Astrocyte (in vitro differentiated cells and primary cell): ENCODE data around the gene MOGAT3. TPM values are rescaled to one million over a fixed set of nuclear protein-coding genes. Genes with fewer than 3 reads are reported as not detected.

Experiments used
- DNase-seq: peaks from one replicate; pipeline ENCODE4 v3.0.0-alpha.2; 2010; ENCODE audit warnings: low read depth
- FAIRE-seq: peaks from 2 replicates; lab custom pipeline; 2011; peaks lifted over from hg19 to GRCh38; lab: Jason Lieb, UNC
- H2AFZ ChIP-seq: 2 replicates; pipeline ENCODE4 v1.6.0; 2012; ENCODE audit warnings: low read depth, low read length, inconsistent platforms
- H3K27ac ChIP-seq: 2 replicates; pipeline ENCODE4 v1.5.1; 2011; ENCODE audit warnings: low read depth, low read length, inconsistent platforms
- H3K27me3 ChIP-seq: 2 replicates; pipeline ENCODE4 v1.6.0; 2011; ENCODE audit warnings: low read length, inconsistent platforms; ENCODE audit not compliant: insufficient read depth
- H3K36me3 ChIP-seq: 2 replicates; pipeline ENCODE4 v1.5.1; 2011; ENCODE audit warnings: low read length, inconsistent platforms; ENCODE audit not compliant: insufficient read depth
- H3K4me1 ChIP-seq: 2 replicates; pipeline ENCODE4 v1.5.1; 2011; ENCODE audit warnings: low read length, inconsistent platforms; ENCODE audit not compliant: insufficient read depth
- H3K4me2 ChIP-seq: 2 replicates; pipeline ENCODE4 v1.6.0; 2012; ENCODE audit warnings: low read length, inconsistent platforms
- H3K4me3 ChIP-seq: 2 replicates; pipeline ENCODE4 v1.5.1; 2011; ENCODE audit warnings: low read depth, mild to moderate bottlenecking, low read length, inconsistent platforms; ENCODE audit not compliant: insufficient read depth
- H3K79me2 ChIP-seq: 2 replicates; pipeline ENCODE4 v1.6.0; 2012; ENCODE audit warnings: mild to moderate bottlenecking, low read length, inconsistent platforms; ENCODE audit not compliant: insufficient read depth
- H3K9ac ChIP-seq: 2 replicates; pipeline ENCODE4 v1.6.0; 2012; ENCODE audit warnings: mild to moderate bottlenecking, low read length, inconsistent platforms
- H3K9me3 ChIP-seq: 2 replicates; pipeline ENCODE4 v1.5.1; 2012; ENCODE audit warnings: low read depth, mild to moderate bottlenecking, low read length, inconsistent platforms; ENCODE audit not compliant: insufficient read depth
- H4K20me1 ChIP-seq: 2 replicates; pipeline ENCODE4 v1.6.0; 2012; ENCODE audit warnings: low read length, inconsistent platforms; ENCODE audit not compliant: insufficient read depth
- H3K27ac Mint-ChIP-seq: one replicate; pipeline ENCODE4 v1.8.0; 2021; ENCODE audit warnings: mild to moderate bottlenecking, mixed read lengths; ENCODE audit not compliant: unreplicated experiment
- H3K27me3 Mint-ChIP-seq: one replicate; pipeline ENCODE4 v1.8.0; 2021; ENCODE audit warnings: low read depth, mixed read lengths; ENCODE audit not compliant: unreplicated experiment
- H3K36me3 Mint-ChIP-seq: one replicate; pipeline ENCODE4 v1.8.0; 2021; ENCODE audit warnings: low read depth, mixed read lengths; ENCODE audit not compliant: unreplicated experiment
- H3K4me1 Mint-ChIP-seq: one replicate; pipeline ENCODE4 v1.8.0; 2021; ENCODE audit warnings: low read depth, mixed read lengths; ENCODE audit not compliant: unreplicated experiment
- H3K4me3 Mint-ChIP-seq: one replicate; pipeline ENCODE4 v1.8.0; 2021; ENCODE audit warnings: mild to moderate bottlenecking, moderate library complexity, mixed read lengths; ENCODE audit not compliant: unreplicated experiment
- H3K9me3 Mint-ChIP-seq: one replicate; pipeline ENCODE4 v1.8.0; 2021; ENCODE audit warnings: mild to moderate bottlenecking, mixed read lengths; ENCODE audit not compliant: unreplicated experiment
- EZH2 ChIP-seq: IDR thresholded peaks from 2 replicates; pipeline ENCODE4 v1.6.1; 2012; ENCODE audit warnings: mild to moderate bottlenecking, low read length, inconsistent platforms; ENCODE audit not compliant: insufficient read depth
- total RNA-seq: library from RNA; stranded (reverse); gene quantifications from 2 replicates; pipeline ENCODE4 v1.2.1, GENCODE V29; 2021
- TF ChIP-seq, protein P1 (sequence below): IDR thresholded peaks from 2 replicates; pipeline ENCODE4 v1.5.1; 2011; ENCODE audit warnings: low read depth, mild to moderate bottlenecking, inconsistent platforms, low read length, moderate library complexity; ENCODE audit not compliant: insufficient read depth

The MOGAT3 gene
- total RNA-seq, 1 donor from 2014 or later = not detected

GRCh38 chr7:101161692-101162471, 39.0 kb downstream of the MOGAT3 start:
- Histone ChIP-seq H3K4me3 (no peak overlapping the region), H3K36me3 (peaks cover 11% of the 10 kb centered on the region), H4K20me1 (peaks cover 53% of the 10 kb centered on the region), H3K4me2 (no peak overlapping the region), H3K79me2 (peaks cover 5% of the 10 kb centered on the region), H3K9me3 (no peaks in the 10 kb centered on the region), H2AFZ (no peak overlapping the region), H3K4me1 (peaks cover 39% of the 10 kb centered on the region), H3K9ac (no peak overlapping the region), H3K27me3 (peaks cover 12% of the 10 kb centered on the region), H3K27ac (no peak overlapping the region)
- H3K9me3 Mint-ChIP-seq = no peaks in the 10 kb centered on the region
- DNase-seq (no peak), FAIRE-seq (no peak)
- H3K27me3 Mint-ChIP-seq = no peaks in the 10 kb centered on the region
- TF ChIP-seq EZH2 = no peak
- TF ChIP-seq, protein P1, sequence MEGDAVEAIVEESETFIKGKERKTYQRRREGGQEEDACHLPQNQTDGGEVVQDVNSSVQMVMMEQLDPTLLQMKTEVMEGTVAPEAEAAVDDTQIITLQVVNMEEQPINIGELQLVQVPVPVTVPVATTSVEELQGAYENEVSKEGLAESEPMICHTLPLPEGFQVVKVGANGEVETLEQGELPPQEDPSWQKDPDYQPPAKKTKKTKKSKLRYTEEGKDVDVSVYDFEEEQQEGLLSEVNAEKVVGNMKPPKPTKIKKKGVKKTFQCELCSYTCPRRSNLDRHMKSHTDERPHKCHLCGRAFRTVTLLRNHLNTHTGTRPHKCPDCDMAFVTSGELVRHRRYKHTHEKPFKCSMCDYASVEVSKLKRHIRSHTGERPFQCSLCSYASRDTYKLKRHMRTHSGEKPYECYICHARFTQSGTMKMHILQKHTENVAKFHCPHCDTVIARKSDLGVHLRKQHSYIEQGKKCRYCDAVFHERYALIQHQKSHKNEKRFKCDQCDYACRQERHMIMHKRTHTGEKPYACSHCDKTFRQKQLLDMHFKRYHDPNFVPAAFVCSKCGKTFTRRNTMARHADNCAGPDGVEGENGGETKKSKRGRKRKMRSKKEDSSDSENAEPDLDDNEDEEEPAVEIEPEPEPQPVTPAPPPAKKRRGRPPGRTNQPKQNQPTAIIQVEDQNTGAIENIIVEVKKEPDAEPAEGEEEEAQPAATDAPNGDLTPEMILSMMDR = no peak
- H3K36me3 Mint-ChIP-seq = peaks cover 4% of the 10 kb centered on the region
- peaks cover 28% of the 10 kb centered on the region for H3K4me1 Mint-ChIP-seq
- H3K4me3 Mint-ChIP-seq = peak overlapping the region; percentile 80
- peak overlapping the region; percentile 83 for H3K27ac Mint-ChIP-seq

DNA sequence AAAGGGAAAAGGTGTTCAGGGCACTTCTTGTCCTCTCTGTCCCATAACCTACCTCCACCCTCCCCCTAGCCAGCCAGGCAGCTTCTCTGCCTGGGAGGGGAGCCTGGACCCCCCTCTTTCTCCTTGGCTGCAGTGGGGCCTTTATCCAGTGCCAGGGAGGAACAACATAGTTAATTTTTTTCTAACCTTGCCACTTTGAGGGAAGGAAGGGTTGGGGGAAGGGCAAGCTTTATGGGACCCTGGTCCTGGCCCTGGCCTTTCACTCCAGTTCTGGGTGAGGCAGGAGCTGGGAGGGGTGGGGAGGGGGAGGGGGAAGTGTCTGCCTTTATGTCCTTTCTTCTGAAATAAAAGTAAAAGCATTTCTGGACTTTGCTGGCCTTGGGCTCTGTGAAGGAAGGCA, 39.9 kb downstream of the MOGAT3 start:
- H3K27ac Mint-ChIP-seq = peak overlapping the region; percentile 47

More for the DNA sequence above, 39.9 kb downstream of the MOGAT3 start:
- no peak overlapping the region for H3K4me3 ChIP-seq
- H3K9me3 ChIP-seq = no peaks in the 10 kb centered on the region
- H3K27ac ChIP-seq = no peak overlapping the region
- DNase-seq (no peak), FAIRE-seq (no peak)
- no peak overlapping the region for H3K4me2 ChIP-seq
- H3K27me3 ChIP-seq = peaks cover 8% of the 10 kb centered on the region
- no peak overlapping the region for H3K4me3 Mint-ChIP-seq
- peaks cover 61% of the 10 kb centered on the region for H4K20me1 ChIP-seq
- peaks cover 11% of the 10 kb centered on the region for H3K36me3 ChIP-seq
- no peak overlapping the region for H3K9ac ChIP-seq
- TF ChIP-seq, protein P1 = no peak
- no peak for TF ChIP-seq EZH2
- H3K4me1 Mint-ChIP-seq = peaks cover 27% of the 10 kb centered on the region
- no peak overlapping the region for H2AFZ ChIP-seq
- no peaks in the 10 kb centered on the region for H3K9me3 Mint-ChIP-seq
- no peaks in the 10 kb centered on the region for H3K27me3 Mint-ChIP-seq
- peaks cover 34% of the 10 kb centered on the region for H3K4me1 ChIP-seq
- H3K36me3 Mint-ChIP-seq = peaks cover 8% of the 10 kb centered on the region
- peaks cover 11% of the 10 kb centered on the region for H3K79me2 ChIP-seq
